Measurements from ENCODE around the gene UBTD2. TPM values are rescaled to one million over a fixed set of nuclear protein-coding genes. Genes with fewer than 3 reads are reported as not detected.
"Not testable (repeated sequence)": the region's sequence is repeated elsewhere in the genome, so short reads cannot be mapped to it uniquely, and the experiment has no call there.

The UBTD2 gene
- total RNA-seq, 1 experiment from 2014 or later = 15.5 TPM

GRCh38 chr5:172251419-172251818 is 32.1 kb downstream of the UBTD2 start:
- DNase-seq (ENCODE audit: low read depth) = no peak

GRCh38 chr5:172248637-172249036 is 34.9 kb downstream of the UBTD2 start:
- no peak for DNase-seq (ENCODE audit: low read depth)

GRCh38 chr5:172245703-172246125 is 37.9 kb downstream of the UBTD2 start:
- no peak for DNase-seq (ENCODE audit: low read depth)

- no peak for DNase-seq (ENCODE audit: low read depth)
Observed at GRCh38 chr5:172245046-172245445, 38.5 kb downstream of the UBTD2 start.

GRCh38 chr5:172243302-172243701 is 40.3 kb downstream of the UBTD2 start:
- no peak for DNase-seq (ENCODE audit: low read depth)

- no peak for DNase-seq (ENCODE audit: low read depth)
Observed at GRCh38 chr5:172238334-172238733, 45.2 kb downstream of the UBTD2 start.

GRCh38 chr5:172235827-172236736 is 47.5 kb downstream of the UBTD2 start:
- DNase-seq (ENCODE audit: low read depth) = no peak

GRCh38 chr5:172235132-172235780 is 48.3 kb downstream of the UBTD2 start:
- DNase-seq (ENCODE audit: low read depth) = no peak

- no peak for DNase-seq (ENCODE audit: low read depth)
Observed at GRCh38 chr5:172234031-172234430, 49.5 kb downstream of the UBTD2 start.

GRCh38 chr5:172229904-172230303 is 53.7 kb downstream of the UBTD2 start:
- DNase-seq (ENCODE audit: low read depth) = no peak

- DNase-seq (ENCODE audit: low read depth) = no peak
Observed at GRCh38 chr5:172224996-172225395, 58.6 kb downstream of the UBTD2 start.

GRCh38 chr5:172223901-172224873 is 59.4 kb downstream of the UBTD2 start:
- DNase-seq (ENCODE audit: low read depth) = no peak

- DNase-seq (ENCODE audit: low read depth) = no peak
Observed at GRCh38 chr5:172219296-172219695, 64.3 kb downstream of the UBTD2 start.

- no peak for DNase-seq (ENCODE audit: low read depth)
Observed at GRCh38 chr5:172216345-172216744, 67.2 kb downstream of the UBTD2 start.

GRCh38 chr5:172213126-172213525 is 70.4 kb downstream of the UBTD2 start:
- DNase-seq (ENCODE audit: low read depth) = no peak

GRCh38 chr5:172211676-172212075 is 71.9 kb downstream of the UBTD2 start:
- no peak for DNase-seq (ENCODE audit: low read depth)

- DNase-seq (ENCODE audit: low read depth) = no peak
Observed at GRCh38 chr5:172209714-172210113, 73.8 kb downstream of the UBTD2 start.

- DNase-seq (ENCODE audit: low read depth) = no peak
Observed at GRCh38 chr5:172207511-172207910, 76.1 kb downstream of the UBTD2 start.

- DNase-seq (ENCODE audit: low read depth) = not testable (repeated sequence)
Observed at GRCh38 chr5:172205984-172206383, 77.6 kb downstream of the UBTD2 start.

GRCh38 chr5:172200476-172200875 is 83.1 kb downstream of the UBTD2 start:
- DNase-seq (ENCODE audit: low read depth) = no peak

- DNase-seq (ENCODE audit: low read depth) = no peak
Observed at GRCh38 chr5:172199446-172199845, 84.1 kb downstream of the UBTD2 start.

All from HT1080 (cell line).